OCI-LY3 (cell line): ENCODE results near the gene RCE1.
"Not testable (repeated sequence)": the region's sequence is repeated elsewhere in the genome, so short reads cannot be mapped to it uniquely, and the experiment has no call there.

Experiments used
- EZH2phosphoT487 ChIP-seq: fragments of 200-600 bp; shearing (Covaris generic); IDR thresholded peaks from 2 replicates; pipeline ENCODE4 v1.6.1; 2018; ENCODE audit warnings: antibody characterized with exemption, mixed run types, low read depth
- TF ChIP-seq, protein P1 (sequence below): fragments of 200-600, 300-600 bp; sonication (generic); IDR thresholded peaks from 2 replicates; pipeline ENCODE4 v1.5.1; 2014; ENCODE audit warnings: antibody characterized with exemption, low read length, low read depth

DNA sequence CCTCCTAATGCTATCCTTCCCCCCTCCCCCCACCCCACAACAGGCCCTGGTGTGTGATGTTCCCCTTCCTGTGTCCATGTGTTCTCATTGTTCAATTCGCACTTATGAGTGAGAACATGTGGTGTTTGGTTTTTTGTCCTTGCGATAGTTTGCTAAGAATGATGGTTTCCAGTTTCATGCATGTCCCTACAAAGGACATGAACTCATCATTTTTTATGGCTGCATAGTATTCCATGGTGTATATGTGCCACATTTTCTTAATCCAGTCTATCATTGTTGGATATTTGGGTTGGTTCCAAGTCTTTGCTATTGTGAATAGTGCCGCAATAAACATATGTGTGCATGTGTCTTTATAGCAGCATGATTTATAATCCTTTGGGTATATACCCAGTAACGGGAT lies 18.7 kb upstream of the RCE1 start:
- TF ChIP-seq, protein P1, sequence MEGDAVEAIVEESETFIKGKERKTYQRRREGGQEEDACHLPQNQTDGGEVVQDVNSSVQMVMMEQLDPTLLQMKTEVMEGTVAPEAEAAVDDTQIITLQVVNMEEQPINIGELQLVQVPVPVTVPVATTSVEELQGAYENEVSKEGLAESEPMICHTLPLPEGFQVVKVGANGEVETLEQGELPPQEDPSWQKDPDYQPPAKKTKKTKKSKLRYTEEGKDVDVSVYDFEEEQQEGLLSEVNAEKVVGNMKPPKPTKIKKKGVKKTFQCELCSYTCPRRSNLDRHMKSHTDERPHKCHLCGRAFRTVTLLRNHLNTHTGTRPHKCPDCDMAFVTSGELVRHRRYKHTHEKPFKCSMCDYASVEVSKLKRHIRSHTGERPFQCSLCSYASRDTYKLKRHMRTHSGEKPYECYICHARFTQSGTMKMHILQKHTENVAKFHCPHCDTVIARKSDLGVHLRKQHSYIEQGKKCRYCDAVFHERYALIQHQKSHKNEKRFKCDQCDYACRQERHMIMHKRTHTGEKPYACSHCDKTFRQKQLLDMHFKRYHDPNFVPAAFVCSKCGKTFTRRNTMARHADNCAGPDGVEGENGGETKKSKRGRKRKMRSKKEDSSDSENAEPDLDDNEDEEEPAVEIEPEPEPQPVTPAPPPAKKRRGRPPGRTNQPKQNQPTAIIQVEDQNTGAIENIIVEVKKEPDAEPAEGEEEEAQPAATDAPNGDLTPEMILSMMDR = not testable (repeated sequence)
- TF ChIP-seq EZH2phosphoT487 = not testable (repeated sequence)
